ENCODE results near the gene SRCIN1.

DNA sequence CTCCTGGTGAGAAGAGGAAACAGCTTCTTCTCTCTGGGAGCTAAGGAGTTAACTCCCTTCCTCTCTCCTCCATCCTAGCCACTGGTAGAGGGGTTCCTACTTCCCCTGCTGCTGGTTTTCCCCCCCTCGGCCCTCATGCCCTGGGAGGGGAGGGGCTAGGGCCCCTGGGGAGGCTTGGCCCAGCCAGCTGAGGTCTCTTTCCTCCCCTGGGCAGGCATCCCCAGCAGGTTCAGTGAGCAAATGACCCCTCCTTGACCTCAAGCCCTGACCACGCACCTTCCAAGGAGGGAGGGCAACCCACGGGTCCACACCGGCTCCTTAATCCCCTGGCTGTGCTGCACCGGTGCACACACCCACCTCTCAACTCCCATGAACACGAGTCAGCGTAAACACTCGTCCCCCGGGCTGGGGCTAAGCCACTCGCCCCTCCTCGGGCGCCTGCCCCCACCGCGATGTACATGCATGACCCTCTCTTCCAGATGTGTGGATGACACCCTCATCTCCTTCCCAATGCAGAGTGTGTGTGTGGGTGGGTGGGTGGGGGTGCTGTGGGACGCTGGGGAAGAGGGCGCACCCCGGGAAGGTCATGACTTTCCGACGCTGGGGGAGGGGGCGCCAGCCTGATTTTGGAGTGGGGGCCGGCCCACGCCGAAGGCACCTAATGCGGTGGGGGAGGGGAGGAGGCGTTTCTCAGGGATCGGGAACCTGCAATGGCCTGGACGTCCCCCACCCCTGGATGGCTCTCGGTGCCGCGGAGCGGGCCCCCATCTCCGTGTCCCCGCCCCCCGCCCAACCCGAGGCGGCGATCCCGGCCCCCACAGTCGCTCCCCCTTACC, 33.7 kb downstream of the SRCIN1 start:
- TF ChIP-seq, protein P1, sequence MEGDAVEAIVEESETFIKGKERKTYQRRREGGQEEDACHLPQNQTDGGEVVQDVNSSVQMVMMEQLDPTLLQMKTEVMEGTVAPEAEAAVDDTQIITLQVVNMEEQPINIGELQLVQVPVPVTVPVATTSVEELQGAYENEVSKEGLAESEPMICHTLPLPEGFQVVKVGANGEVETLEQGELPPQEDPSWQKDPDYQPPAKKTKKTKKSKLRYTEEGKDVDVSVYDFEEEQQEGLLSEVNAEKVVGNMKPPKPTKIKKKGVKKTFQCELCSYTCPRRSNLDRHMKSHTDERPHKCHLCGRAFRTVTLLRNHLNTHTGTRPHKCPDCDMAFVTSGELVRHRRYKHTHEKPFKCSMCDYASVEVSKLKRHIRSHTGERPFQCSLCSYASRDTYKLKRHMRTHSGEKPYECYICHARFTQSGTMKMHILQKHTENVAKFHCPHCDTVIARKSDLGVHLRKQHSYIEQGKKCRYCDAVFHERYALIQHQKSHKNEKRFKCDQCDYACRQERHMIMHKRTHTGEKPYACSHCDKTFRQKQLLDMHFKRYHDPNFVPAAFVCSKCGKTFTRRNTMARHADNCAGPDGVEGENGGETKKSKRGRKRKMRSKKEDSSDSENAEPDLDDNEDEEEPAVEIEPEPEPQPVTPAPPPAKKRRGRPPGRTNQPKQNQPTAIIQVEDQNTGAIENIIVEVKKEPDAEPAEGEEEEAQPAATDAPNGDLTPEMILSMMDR (IDR thresholded peaks at IDR 0.05): no peak
- TF ChIP-seq POLR2A (IDR thresholded peaks at IDR 0.05): no peak
